ENCODE measurements around the gene RASD2.

RASD2 gene

GRCh38 chr22:35542157-35542938, 1.7 kb downstream of the RASD2 start:
- no peak for DNase-seq

GRCh38 chr22:35542939-35543516, 2.4 kb downstream of the RASD2 start:
- no peak for DNase-seq

GRCh38 chr22:35543702-35544101, 3.1 kb downstream of the RASD2 start:
- DNase-seq, result no peak

- no peak for DNase-seq
These were observed 3.6 kb downstream of the RASD2 start for GRCh38 chr22:35544189-35544588.

- DNase-seq, result no peak
These were observed 4.2 kb downstream of the RASD2 start for GRCh38 chr22:35544827-35545226.

- no peak for DNase-seq
These were observed 6.3 kb downstream of the RASD2 start for GRCh38 chr22:35546886-35547285.

- no peak for DNase-seq
These were observed 7.5 kb downstream of the RASD2 start for GRCh38 chr22:35547987-35548721.

- DNase-seq, result no peak
These were observed 8.1 kb downstream of the RASD2 start for GRCh38 chr22:35548722-35549112.

- no peak for DNase-seq
These were observed 8.7 kb downstream of the RASD2 start for GRCh38 chr22:35549328-35549727.

GRCh38 chr22:35551549-35552177, 11.0 kb downstream of the RASD2 start:
- DNase-seq, result no peak

- DNase-seq, result peak; percentile 84
These were observed 11.7 kb downstream of the RASD2 start for GRCh38 chr22:35552196-35552842.

GRCh38 chr22:35552846-35553245, 12.2 kb downstream of the RASD2 start:
- no peak for DNase-seq

- DNase-seq, result no peak
These were observed 12.7 kb downstream of the RASD2 start for GRCh38 chr22:35553341-35553740.

GRCh38 chr22:35554297-35554845, 13.7 kb downstream of the RASD2 start:
- no peak for DNase-seq

GRCh38 chr22:35555483-35555890, 14.9 kb downstream of the RASD2 start:
- DNase-seq, result no peak

- no peak for DNase-seq
These were observed 15.4 kb downstream of the RASD2 start for GRCh38 chr22:35555946-35556547.

- DNase-seq, result no peak
These were observed 16.0 kb downstream of the RASD2 start for GRCh38 chr22:35556666-35557065.

- no peak for DNase-seq
These were observed 17.4 kb downstream of the RASD2 start for GRCh38 chr22:35558031-35558430.

GRCh38 chr22:35558719-35559118, 18.1 kb downstream of the RASD2 start:
- DNase-seq, result no peak

- DNase-seq, result no peak
These were observed 18.8 kb downstream of the RASD2 start for GRCh38 chr22:35559354-35560005.

GRCh38 chr22:35560366-35560765, 19.7 kb downstream of the RASD2 start:
- no peak for DNase-seq

GRCh38 chr22:35560824-35561223, 20.2 kb downstream of the RASD2 start:
- no peak for DNase-seq
